DMS53 treated with DMSO at 0.1 percent for 48 hours (cell line): ENCODE results near the gene GDPD5.

Source experiments
- DNase-seq: peaks from one replicate; lab custom pipeline; 2025; ENCODE audit not compliant: unreplicated experiment; lab: John Stamatoyannopoulos, UW

Gene GDPD5

GRCh38 chr11:75493626-75494025 is 32.1 kb downstream of the GDPD5 start:
- no peak for DNase-seq

GRCh38 chr11:75492181-75492820 is 33.4 kb downstream of the GDPD5 start:
- no peak for DNase-seq

- no peak for DNase-seq
Measured at GRCh38 chr11:75491465-75491864, 34.3 kb downstream of the GDPD5 start.

DNA sequence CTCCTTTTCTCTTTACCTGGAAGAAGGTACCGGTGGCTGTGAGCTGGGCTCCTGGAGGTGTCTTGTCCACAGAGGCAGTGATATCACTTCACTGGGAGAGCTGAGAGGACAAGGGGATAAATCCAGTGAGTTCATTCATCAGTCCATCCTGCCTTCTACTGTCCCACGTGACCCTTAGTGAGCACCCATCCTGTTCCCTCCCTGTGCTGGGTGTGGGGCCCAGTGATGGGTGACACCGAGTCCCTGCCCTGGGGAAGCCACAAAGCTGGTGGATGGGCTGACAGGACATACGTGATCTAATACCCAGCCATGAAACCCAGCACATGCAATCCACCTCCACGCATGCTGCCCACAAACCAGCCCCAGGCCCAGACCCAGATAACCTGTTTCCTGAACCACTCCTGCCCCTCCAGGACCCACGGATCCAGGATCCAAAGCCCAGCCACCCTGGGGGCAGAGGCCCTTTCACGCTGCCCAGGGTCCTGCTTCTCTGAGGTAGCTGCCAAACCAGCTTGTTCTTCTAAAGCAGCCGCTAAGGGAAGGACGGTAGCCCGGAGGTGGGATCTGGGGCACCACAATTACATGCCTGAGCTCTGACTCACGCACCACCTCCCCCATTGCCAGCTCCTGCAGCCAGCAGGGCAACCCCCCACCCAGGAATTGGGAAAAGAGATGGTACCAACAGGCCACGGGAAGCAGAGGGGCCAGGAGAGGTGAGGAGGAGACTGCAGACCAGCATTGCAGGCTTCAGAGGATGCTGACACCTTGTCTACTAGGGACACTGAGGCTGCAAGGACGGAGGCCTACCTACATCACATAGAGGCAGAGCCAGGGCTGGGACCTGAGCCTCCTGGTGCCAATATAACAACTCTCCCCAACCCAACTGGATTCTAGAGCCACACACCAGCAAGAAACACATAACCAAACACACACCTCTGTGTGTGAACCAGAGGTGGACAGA is 35.2 kb downstream of the GDPD5 start:
- no peak for DNase-seq

DNA sequence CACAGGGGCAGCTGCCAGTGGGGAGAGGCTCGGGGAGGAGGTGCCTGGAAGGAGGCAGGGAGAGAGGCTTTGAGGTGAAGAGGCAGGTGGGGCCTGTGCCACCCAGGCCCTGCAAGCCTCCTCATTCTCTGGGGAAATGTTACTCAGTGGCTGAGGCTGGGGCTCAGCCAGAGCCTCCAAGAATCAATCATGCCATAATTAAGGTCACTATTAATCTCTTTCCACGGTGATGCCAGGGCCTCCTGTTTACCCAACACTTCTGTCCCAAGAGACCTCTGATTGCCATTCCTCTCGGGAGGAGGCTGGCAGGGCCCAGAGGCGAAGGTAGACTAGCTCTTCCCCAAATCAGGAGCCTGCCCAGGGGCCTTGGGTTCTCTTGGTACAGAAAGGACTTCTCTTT is 38.4 kb downstream of the GDPD5 start:
- no peak for DNase-seq

DNA sequence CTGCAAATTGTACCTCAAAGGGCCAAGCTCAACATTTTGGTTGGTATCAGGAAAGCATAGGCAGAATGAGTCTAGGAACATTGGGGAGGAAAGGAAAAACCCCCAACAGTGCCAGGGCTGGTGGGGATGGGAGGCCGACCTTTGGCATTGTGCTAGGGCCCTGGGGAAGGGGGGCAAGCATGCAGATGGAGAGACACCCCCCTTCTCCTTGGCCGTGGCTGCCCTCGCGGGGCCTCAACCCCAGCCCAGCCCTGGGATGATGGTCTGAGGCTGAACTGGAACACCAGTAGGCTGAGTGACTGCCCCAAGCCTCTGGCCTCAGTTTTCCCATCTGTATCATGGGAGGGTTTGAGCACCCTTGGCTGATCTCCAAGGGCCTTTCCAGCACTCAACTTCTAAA is 40.0 kb downstream of the GDPD5 start:
- DNase-seq: no peak

GRCh38 chr11:75482931-75483469 is 42.7 kb downstream of the GDPD5 start:
- DNase-seq: no peak

GRCh38 chr11:75481922-75482606 is 43.7 kb downstream of the GDPD5 start:
- DNase-seq: no peak

DNA sequence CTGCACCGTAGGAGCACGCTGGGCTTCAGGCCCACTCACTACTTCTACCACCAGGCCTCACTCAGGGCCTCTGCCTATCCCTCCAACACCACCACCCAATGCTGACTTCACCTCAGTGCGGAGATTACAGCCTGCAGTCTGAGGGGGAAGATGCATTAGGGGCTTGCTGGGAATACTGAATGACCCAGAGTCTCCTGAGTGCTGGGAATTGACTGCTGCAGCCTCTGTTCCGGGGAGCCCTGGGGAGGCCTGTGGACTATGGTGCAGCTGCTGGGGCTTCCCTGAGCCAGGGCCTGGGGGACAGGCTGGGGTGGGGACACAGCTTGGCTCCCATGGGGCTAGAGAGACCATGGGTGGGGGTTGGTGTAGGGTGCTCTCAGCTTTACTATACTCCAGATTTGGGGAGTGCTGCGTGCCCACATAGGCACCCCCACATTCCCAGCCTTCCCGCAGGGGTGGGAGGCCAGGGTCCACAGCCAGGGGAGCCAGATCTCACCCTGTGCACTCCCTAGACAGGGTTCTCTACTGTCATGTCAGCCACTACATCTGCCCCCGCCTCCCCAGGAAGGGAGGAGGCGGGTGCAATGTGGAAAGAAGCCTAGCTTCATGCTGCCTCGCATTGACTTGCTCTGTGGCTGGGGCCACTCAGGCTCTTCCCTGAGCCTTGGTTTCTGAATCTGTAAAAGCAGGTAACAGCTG is 44.4 kb downstream of the GDPD5 start:
- DNase-seq: no peak

GRCh38 chr11:75480185-75481175 is 45.3 kb downstream of the GDPD5 start:
- no peak for DNase-seq

DNA sequence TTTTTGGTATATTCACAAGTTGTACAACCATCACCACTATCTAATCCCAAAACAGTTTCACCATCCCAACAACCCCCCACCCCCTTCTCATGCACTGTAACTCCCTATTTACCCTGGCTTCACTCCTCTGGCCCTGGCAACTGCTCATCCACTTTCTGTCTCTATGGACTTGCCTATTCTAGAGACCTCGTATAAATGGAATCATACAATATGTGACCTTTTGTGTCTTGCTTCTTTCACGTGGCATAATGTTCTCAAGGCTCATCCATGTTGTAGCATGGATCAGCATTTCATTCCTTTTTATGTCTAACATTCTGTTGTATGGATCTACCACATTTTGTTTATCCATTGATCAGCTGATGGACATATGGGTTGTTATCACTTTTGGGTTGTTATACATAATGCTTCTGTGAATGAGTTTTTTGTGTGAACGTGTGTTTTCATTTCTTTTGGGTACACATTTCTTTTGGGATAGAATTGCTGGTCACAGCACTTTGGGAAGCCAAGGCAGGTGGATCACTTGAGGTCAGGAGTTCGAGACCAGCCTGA is 46.1 kb downstream of the GDPD5 start:
- no peak for DNase-seq

DNA sequence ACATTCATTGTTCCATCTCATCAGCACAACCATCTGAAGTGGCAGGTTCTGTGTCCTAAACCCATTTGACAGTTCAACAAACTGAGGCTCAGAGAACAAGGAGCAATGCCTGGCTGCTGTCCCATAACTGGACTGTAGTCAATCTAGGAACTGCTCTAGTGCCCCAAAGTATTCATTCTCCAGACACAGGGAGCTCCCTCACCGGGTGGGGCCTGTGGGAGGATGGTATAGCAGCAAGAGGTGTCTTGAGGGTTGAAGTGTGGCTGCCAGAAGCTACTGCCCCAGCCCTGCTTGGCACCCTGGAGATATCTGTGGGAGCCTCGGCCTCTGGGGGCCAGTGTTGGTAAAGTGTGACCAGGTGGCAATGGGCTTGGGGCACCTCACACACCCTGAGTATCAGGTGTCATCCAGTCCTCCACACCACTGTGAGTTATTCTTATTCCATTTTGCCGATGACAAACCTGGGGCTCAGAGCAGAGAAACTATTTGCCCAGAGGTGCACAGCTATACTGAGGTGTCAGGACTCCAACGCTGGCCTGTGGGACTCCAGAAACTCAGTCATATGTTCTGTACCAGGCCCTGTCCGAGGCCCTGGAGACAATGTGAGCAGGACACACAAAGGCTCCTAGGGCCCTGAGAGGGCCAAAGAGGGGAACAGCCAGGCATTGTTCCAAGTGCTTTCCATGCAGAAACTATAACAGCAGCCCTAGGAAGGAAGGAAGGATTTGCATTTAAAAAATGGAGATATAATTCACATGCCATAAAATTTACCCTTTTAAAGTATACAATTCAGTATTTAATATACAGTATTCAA is 46.8 kb downstream of the GDPD5 start:
- no peak for DNase-seq

DNA sequence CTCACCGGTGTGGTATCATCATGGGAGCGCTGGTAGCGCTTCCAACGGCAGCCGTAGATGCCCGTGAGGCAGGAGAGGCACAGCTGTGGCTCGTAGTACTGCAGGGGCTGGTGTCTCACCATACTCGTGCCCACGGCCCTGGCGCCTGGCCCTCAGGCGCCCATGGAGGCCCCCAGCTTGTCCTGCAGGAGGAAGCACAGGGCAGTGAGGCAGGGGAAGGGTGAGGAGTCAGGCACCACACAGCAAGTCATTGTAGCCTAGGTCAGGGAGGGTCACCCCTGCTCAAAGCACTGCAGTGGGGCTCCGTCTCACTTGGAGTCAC is 48.2 kb downstream of the GDPD5 start:
- no peak for DNase-seq

- DNase-seq: peak; percentile 86
Measured at GRCh38 chr11:75476739-75477613, 48.8 kb downstream of the GDPD5 start.

DNA sequence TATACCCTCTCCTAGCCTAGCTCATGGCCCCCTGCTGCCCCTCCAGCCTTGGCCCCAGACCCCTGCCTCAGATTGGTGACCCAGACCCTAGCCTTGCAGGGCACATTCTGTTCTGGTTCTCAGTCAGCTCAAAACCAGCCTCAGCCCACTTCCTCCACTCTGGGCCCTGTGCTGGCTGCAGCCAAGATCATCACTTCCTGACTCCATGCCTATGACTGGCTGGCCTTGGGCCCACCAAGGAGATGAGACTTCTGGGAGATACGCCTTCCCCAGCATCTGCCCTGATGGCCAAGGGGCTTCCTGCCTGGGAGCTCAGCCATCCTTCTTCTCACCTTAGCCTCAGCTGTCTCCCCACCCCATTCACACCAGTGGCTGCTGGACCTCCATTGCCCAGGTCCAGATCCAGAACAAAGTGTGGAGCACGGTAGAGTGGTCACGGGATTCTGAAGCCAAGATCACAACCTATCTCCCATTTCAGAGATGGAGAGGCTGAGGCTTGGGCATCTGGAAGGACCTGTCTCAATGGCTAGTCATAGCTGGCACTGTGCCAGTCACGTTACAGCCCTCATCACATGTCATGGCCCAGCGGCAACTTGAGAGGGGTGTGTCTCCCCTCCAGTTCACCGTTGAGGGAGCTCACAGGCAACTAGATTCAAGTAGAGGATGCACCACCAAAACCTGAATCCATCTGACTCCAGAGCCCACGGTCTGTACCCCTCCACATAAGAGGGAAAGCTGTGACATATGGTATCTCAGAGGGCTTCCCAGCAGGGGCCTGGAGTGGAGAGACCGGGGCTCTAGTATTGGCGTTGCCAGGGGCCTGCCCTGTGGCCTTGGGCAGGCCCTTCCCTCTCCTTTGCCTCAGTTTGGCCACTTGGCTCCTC is 49.7 kb downstream of the GDPD5 start:
- peak; percentile 54 for DNase-seq

GRCh38 chr11:75474878-75475766 is 50.6 kb downstream of the GDPD5 start:
- DNase-seq: no peak
